Measurements from ENCODE around the gene TMED10. TPM values are rescaled to one million over a fixed set of nuclear protein-coding genes. Genes with fewer than 3 reads are reported as not detected.

The TMED10 gene
- total RNA-seq: 173 and 223 TPM in 2 replicates
- polyA plus RNA-seq: 285 and 333 TPM in 2 replicates
- 224 and 225 TPM in 2 replicates for polyA plus RNA-seq (2012)
- polyA minus RNA-seq (ENCODE audit: low replicate concordance): 462 and 538 TPM in 2 replicates

- TF ChIP-seq CTCF (conservative IDR thresholded peaks at IDR 0.05 in 1 of 2, IDR thresholded peaks at IDR 0.05 in 1 of 2; ENCODE audit: low read depth in 1 of 2, low read length in 2 of 2) (no peak), EZH2 (IDR thresholded peaks at IDR 0.05; ENCODE audit: low read length, missing control alignments) (no peak)
- H3K9me3 ChIP-seq (ENCODE audit: control insufficient read depth, insufficient read depth, low read depth, low read length): no peaks in the 10 kb centered on the region
- H3K9ac ChIP-seq (ENCODE audit: insufficient read depth, low read length): peak within 1 kb of the TSS; percentile 100
- H3K4me1 ChIP-seq (ENCODE audit: control insufficient read depth, extremely low read depth, insufficient read depth, low read length): no peaks in the 10 kb centered on the region
- no peaks in the 10 kb centered on the region for H3K36me3 ChIP-seq (ENCODE audit: control insufficient read depth, insufficient read depth, low read length)
- H3K27me3 ChIP-seq (ENCODE audit: control insufficient read depth, insufficient read depth, low read length): no peaks in the 10 kb centered on the region
- peaks cover 47% of the 10 kb centered on the region for H3K79me2 ChIP-seq (ENCODE audit: control insufficient read depth, insufficient read depth, low read length)
- H3K27ac ChIP-seq (ENCODE audit: insufficient read depth, low read length): peak within 1 kb of the TSS; percentile 100
- peak within 1 kb of the TSS; percentile 74 to 99 (median 95) for H3K4me3 ChIP-seq (replicated peaks in 1 of 4; ENCODE audit: control extremely low read depth in 1 of 4, insufficient read depth in 1 of 4, low read depth in 3 of 4, low read length in 4 of 4)
- DNase-seq (ENCODE audit: low read depth in 2 of 2): peak; percentile 83 to 91
- H4K20me1 ChIP-seq (ENCODE audit: control insufficient read depth, extremely low read depth, insufficient read depth, low read length): no peaks in the 10 kb centered on the region
- peak within 1 kb of the TSS; percentile 100 for H3K4me2 ChIP-seq (ENCODE audit: extremely low read depth, insufficient read depth, low read length)
- peak within 1 kb of the TSS; percentile 88 for H2AFZ ChIP-seq (ENCODE audit: low read length)
These were observed at the start of gene TMED10 for GRCh38 chr14:75176142-75176820. TSS of gene TMED10 (minus strand) at chr14:75176612. CDS start at chr14:75176579, 33 bp downstream.

GRCh38 chr14:75224561-75224960 is 48.1 kb upstream of the TMED10 start:
- no peak overlapping the region for H3K4me3 ChIP-seq (replicated peaks in 1 of 4; ENCODE audit: control extremely low read depth in 1 of 4, insufficient read depth in 1 of 4, low read depth in 3 of 4, low read length in 4 of 4)
- no peaks in the 10 kb centered on the region for H3K36me3 ChIP-seq (ENCODE audit: control insufficient read depth, insufficient read depth, low read length)
- no peaks in the 10 kb centered on the region for H4K20me1 ChIP-seq (ENCODE audit: control insufficient read depth, extremely low read depth, insufficient read depth, low read length)
- H3K79me2 ChIP-seq (ENCODE audit: control insufficient read depth, insufficient read depth, low read length): no peaks in the 10 kb centered on the region
- TF ChIP-seq EZH2 (IDR thresholded peaks at IDR 0.05; ENCODE audit: low read length, missing control alignments) (no peak), CTCF (conservative IDR thresholded peaks at IDR 0.05 in 1 of 2, IDR thresholded peaks at IDR 0.05 in 1 of 2; ENCODE audit: low read depth in 1 of 2, low read length in 2 of 2) (no peak)
- no peaks in the 10 kb centered on the region for H3K9me3 ChIP-seq (ENCODE audit: control insufficient read depth, insufficient read depth, low read depth, low read length)
- H3K4me1 ChIP-seq (ENCODE audit: control insufficient read depth, extremely low read depth, insufficient read depth, low read length): peaks cover 4% of the 10 kb centered on the region
- H3K4me2 ChIP-seq (ENCODE audit: extremely low read depth, insufficient read depth, low read length): no peak overlapping the region
- no peaks in the 10 kb centered on the region for H3K27me3 ChIP-seq (ENCODE audit: control insufficient read depth, insufficient read depth, low read length)
- no peak overlapping the region for H3K9ac ChIP-seq (ENCODE audit: insufficient read depth, low read length)
- H2AFZ ChIP-seq (ENCODE audit: low read length): no peak overlapping the region
- DNase-seq (ENCODE audit: low read depth in 2 of 2): peak; percentile 26 to 28
- H3K27ac ChIP-seq (ENCODE audit: insufficient read depth, low read length): no peak overlapping the region

- Histone ChIP-seq H3K4me1 (ENCODE audit: control insufficient read depth, extremely low read depth, insufficient read depth, low read length) (peaks cover 4% of the 10 kb centered on the region), H4K20me1 (ENCODE audit: control insufficient read depth, extremely low read depth, insufficient read depth, low read length) (no peaks in the 10 kb centered on the region), H3K4me2 (ENCODE audit: extremely low read depth, insufficient read depth, low read length) (no peak overlapping the region), H3K27me3 (ENCODE audit: control insufficient read depth, insufficient read depth, low read length) (no peaks in the 10 kb centered on the region), H3K79me2 (ENCODE audit: control insufficient read depth, insufficient read depth, low read length) (no peaks in the 10 kb centered on the region), H3K9ac (ENCODE audit: insufficient read depth, low read length) (no peak overlapping the region), H3K27ac (ENCODE audit: insufficient read depth, low read length) (peak overlapping the region; percentile 2), H3K4me3 (replicated peaks in 1 of 4; ENCODE audit: control extremely low read depth in 1 of 4, insufficient read depth in 1 of 4, low read depth in 3 of 4, low read length in 4 of 4) (no peak overlapping the region), H3K36me3 (ENCODE audit: control insufficient read depth, insufficient read depth, low read length) (no peaks in the 10 kb centered on the region), H2AFZ (ENCODE audit: low read length) (no peak overlapping the region), H3K9me3 (ENCODE audit: control insufficient read depth, insufficient read depth, low read depth, low read length) (no peaks in the 10 kb centered on the region)
- TF ChIP-seq EZH2 (IDR thresholded peaks at IDR 0.05; ENCODE audit: low read length, missing control alignments): no peak
- TF ChIP-seq CTCF (conservative IDR thresholded peaks at IDR 0.05 in 1 of 2, IDR thresholded peaks at IDR 0.05 in 1 of 2; ENCODE audit: low read depth in 1 of 2, low read length in 2 of 2): no peak
- peak in 1 of 2 donors; percentile 36 for DNase-seq (ENCODE audit: low read depth in 2 of 2)
These were observed 47.3 kb upstream of the TMED10 start for GRCh38 chr14:75223664-75224154.
